Stimulated activated CD8-positive, alpha-beta memory T cell treated with anti-CD3 and anti-CD28 coated beads, Interleukin-7, amount 100 ng/mL, for 24 hours (primary cell): Measurements from ENCODE around the gene ZNF121.
"Not testable (repeated sequence)": the region's sequence is repeated elsewhere in the genome, so short reads cannot be mapped to it uniquely, and the experiment has no call there.

Source experiments
- DNase-seq: peaks from one replicate; pipeline ENCODE4 v3.0.0-alpha.2; 2020; ENCODE audit warnings: low read depth

Gene ZNF121

DNA sequence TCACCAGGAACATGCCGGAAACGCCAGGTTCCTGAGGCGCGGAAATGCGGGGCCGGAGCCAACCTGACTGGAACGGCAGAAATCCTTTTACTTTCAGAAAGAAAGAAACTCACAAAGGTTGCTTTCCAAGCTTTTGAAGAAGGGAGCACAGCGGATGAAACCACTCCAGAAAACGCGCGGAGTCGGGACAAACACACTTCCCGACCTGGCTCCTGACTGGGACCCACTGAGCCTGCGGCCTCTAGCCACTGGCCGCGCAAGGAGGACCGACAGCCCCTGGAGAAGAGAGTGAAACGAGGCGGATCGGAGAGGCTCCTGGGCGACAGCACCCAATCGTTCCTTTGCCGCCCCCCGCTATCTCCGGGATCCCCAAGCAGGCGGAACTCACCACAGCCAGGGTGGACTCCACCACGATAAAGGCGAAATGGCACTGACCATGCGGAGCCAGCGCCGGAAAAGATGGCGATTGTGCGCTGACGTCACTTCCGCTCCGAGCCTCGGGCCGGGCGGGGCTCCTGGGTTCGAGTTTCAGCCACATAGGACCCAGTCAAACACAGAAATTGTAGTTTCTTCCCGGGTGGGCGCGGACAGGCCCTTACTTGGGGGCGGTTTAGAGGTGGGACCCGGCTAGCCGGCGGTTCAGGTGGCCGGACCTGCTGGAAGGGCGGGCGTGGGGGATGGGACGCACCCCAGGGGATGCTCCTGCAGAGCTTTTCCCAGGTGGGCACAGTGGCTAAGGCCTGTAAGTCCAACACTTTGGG is at the start of gene ZNF121:
TSS of gene ZNF121 (minus strand) at position 432 of the 761 bp plus-strand sequence. CDS start 16,407 bp downstream, outside the sequence.
- DNase-seq: peak; percentile 66

DNA sequence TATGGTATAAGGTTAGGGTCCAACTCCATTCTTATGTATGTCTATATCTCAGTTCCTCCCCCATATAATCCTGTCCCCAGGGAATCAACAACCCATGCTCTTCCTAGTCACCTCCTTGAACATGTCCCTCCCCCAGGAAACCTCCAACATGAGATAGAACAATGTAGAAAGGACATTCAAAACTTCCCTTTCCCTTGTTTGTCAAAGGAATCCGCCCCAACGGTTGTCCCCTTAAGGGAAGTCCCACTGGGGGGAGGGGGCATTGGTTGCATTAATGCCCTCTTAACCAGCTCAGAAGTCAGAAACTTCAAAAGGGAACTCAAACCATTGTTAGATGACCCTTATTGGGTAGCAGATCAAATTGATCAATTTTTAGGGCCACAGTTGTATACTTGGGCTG is 43.6 kb upstream of the ZNF121 start:
- no peak for DNase-seq

DNA sequence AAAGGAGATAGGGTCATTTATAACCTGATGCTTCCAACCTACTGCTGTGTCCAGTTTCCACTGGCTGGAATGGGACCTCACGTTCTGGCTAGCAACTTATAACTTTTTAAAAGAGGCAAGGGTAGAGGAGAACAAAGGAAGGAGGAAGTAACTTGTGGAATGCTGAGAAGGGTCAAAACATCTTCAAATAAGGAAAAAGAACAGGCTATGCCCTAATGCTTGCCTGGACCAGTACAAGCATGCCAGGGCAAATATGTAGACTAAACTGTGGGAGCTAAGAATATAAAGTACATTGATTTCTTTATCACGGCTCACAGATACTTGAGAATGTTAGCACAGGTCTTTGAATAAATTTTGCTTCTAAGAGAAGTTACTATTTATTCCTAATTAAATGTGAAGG is 38.2 kb upstream of the ZNF121 start:
- DNase-seq: no peak

DNA sequence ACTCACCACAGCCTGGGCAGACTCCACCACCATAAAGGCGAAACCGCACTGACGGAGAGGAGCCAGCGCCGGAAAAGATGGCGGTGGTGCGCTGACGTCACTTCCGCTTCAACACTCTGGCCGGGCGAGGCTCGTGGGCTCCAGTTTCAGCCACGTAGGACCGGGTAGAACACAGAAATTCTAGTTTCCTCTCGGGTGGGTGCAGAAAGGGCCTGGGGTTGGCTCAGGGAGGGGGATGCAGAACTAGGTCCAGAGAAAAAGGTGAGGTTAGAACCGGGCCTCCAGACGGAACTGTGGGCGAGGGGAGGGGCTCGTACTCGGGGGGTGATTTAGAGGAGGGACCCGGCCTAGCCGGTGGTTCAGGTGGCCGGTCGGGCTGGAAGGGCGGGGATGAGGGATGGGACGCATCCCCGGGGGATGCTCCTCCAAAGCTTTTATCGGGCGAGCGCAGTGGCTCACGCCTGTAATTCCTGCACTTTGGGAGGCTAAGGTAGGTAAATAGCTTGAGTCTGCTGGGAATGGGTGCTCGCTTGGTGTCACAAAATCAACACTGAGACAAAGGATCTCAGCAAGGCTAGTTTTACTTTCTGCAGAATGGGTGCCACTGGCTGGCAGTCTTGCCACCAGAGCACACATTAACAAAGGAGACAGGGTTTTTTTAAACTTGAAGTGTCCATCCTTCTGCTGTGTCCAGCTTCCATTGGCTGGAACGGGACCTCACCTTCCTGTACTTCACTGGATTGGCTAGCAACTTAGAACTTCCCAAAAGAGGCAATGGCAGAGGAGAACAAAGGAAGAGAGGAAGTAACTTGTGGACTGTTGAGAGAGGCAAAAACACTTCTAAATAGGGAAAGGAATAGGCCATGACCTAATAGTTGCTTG is 37.1 kb upstream of the ZNF121 start, which contains the start of gene ZNF561:
TSS of gene ZNF561 (minus strand) at position 77 of the 882 bp plus-strand sequence. CDS start 1,776 bp downstream, outside the sequence.
- DNase-seq: peak; percentile 76

DNA sequence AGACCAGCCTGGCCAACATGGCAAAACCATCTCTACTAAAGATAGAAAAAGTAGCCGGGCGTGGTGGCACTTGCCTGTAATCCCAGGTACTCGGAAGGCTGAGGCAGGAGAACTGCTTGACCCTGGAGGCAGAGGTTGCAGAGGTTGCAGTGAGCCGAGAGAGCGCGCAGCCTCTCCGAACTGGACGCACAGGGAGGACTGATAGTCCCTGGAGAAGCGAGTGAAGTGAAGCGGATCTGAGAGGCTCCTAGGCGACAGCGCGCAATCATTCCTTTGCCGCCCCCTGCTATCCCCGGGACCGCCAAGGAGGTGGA is 36.5 kb upstream of the ZNF121 start:
- no peak for DNase-seq

DNA sequence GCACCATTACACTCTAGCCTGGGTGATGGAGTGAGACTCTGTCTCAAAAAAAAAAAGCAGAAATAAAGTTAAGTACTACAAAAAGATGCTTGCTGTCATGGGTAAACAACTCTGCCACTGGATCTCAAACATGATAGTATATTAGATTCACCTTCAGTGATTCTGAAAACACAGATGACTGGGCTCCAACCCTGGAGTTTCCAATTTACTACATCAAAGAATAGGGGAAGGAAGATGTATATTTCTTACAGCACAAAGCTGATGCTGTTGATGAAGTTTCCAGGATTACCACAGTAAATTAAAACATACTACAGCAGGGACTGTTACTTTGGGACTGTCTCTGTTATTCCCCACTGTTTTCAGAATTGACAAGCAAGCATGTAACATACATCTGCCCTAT is 31.5 kb upstream of the ZNF121 start:
- no peak for DNase-seq

DNA sequence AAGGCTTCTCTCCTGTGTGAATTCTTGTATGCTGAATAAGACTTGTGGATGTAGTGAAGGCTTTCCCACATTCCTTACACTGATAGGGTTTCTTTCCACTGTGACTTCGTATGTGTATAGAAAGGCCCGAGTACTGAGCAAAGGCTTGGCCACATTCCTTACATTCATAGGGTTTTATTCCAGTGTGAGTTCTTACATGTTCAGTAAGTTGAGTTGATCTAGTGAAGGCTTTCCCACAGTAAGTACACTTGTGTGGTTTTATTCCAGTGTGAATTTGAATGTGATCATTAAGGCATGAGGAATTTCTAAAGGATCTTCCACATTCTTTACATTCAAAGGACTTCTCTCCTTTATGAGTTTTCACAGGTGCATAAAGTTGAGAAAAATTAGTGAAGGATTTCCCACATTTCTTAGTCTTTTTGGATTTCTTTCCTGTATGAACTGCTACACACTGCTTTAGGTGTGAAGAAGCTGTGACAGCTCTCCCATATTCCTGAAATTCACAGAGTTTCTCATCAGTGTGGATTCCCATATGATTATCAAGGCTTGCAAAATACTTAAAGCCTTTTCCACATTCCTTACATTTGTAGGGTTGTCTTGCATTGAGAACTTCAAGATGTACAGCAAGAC is 26.3 kb upstream of the ZNF121 start:
- DNase-seq: no peak

DNA sequence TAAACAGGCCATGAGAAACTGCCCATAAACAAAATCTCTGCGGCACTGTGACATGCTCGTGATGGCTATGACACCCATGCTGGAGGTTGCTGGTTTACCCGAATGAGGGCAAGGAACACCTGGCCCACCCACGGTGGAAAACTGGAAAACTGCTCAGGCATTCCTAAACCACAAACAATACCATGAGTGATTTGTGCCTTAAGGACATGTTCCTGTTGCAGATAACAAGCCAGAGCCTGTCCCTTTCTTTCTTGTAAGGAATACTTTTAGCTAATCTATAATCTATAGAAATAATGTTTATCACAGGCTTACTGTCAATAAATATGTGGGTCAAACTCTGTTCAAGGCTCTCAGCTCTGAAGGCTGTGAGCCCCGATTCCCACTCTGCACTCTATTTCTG is 24.6 kb upstream of the ZNF121 start:
- no peak for DNase-seq

DNA sequence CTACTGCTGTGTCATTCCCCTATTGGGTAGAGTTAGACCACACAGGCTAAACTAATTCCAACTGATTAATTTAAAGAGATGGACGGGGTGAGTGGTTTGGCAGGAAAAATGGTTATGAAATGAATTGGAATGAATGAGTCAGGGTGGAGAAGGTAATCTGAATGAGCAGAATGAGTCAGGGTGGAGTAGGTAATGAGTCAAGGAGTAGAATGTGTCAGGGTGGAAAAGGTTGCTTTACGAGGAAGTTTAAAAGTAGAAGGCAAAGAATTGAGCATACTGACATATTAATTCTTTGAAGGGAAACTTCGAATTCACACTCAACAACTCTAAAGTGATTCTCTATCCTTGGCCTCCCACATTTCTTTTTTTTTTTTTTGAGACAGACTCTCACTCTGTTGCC is 12.7 kb upstream of the ZNF121 start:
- DNase-seq: no peak

DNA sequence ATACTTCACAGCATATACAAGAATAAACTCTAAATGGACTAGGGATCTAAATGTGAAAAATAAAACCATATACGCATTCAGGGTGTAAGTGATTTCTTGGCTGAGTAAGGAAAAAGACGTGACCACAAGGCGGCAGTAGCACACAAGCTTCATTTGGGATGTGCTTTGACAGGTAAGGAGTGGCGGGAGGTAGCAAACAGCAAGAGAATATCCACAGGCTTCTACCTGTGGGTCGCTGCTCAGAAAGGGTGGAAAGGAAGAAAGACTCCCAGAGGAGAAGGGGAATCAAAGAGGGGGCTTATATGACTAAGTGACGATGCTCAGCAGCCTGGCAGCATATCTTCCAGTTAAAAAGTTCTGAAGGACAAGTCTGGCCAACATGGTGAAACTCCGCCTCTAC is 2.5 kb upstream of the ZNF121 start:
- DNase-seq: peak; percentile 53

DNA sequence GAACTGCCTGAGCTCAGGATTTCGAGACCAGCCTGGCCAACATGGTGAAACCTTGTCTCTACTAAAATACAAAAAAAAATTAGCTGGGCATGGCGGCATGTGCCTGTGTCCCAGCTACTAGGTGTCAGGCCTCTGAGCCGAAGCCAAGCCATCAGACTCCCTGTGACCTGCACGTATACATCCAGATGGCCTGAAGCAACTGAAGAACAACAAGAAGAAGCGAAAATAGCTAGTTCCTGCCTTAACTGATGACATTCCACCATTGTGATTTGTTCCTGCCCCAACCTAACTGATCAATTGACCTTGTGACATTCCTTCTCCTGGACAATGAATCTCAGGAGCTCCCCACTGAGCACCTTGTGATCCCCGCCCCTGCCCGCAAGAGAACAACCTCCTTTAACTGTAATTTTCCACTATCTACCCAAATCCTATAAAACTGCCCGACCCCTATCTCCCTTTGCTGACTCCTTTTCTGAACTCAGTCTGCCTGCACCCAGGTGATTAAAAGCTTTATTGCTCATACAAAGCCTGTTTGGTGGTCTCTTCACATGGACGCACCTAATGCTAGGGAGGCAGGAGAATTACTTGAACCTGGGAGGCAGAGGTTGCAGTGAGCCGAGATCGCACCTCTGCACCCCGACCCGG is 2.1 kb downstream of the ZNF121 start:
- not testable (repeated sequence) for DNase-seq

DNA sequence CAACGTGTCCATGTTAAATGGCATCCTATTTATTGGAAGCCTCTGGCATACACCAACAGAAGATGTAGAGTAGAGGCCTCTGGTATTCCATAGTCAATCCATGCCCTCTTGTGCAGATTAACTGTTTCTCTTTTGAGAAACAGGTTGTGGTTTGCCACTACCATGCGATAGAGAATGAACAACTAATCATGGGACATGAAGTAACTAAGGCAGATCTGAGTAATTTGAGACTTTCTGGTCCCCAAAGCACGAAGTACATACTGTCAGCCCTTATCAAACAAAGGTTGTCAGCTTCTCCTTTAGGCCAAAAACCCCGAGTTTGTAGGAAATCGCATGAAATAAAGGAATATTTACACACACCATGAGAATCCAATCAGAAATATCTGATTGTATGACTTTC is 3.6 kb downstream of the ZNF121 start:
- DNase-seq: no peak

DNA sequence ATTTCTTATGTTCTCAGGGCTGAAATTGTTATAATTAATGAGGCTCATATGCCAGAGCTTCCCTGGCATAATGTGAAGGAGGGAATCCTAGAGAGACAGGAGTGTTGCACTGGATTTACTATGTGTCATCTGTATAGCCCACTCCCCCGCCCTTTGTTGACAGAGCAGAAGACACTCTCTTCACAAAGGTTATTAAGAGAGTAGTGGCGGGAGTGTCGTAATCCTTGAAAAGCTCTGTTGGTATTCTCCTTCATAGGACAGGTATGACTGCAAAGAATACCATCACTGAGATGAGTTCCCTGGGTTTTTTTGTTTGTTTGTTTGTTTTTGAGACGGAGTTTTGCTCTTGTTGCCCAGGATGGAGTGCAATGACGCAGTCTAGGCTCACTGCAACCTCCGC is 14.0 kb downstream of the ZNF121 start:
- no peak for DNase-seq

DNA sequence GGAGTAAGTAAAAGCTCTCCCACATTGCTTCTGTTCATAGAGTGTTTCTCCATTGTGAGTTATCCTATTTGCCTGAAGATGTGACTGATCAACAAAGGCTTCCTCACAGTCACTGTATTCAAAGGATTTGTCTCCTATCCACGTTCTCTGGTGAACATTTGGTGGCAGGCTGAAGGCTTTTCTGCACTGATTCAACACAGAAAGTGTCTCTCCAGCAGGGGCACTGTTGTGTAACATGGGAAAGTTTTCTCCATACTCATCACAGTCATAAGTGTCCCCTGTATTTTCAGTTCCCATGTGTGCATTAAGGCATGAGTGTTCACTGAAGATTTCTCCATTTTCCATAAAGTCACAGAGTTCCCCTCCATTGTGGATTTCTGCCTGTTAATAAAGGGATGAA is 17.6 kb downstream of the ZNF121 start:
- no peak for DNase-seq

DNA sequence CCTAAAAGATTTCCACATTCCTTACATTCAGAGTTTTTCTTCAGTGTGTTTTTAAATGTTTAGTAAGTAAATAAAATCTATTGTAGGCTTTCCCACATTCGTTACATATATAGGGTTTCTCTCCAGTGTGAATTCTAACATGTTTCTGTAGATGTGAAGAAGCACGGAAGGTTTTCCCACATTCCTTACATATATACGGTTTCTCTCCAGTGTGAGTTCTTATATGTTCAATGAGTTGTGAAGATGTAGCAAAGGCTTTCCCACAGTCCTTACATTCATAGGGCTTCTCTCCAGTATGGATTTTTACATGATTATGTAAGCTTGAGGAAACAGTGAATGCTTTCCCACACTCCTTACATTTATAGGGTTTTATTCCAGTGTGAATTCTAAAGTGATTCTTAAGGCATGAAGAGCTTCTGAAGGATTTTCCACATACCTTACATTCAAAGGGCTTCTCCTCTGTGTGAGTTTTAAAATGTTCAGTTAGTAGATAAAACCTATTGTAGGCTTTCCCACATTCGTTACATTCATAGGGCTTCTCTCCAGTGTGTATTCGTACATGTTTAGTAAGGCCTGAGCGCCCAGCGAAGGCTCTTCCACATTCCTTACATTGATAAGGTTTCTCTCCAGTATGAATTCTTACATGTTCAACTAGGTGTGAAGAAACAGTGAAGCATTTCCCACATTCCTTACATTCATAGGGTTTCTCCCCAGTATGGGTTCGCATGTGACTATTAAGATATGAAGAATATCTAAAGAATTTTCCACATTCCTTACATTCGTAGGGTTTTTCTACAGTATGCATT is 18.2 kb downstream of the ZNF121 start:
- no peak for DNase-seq

DNA sequence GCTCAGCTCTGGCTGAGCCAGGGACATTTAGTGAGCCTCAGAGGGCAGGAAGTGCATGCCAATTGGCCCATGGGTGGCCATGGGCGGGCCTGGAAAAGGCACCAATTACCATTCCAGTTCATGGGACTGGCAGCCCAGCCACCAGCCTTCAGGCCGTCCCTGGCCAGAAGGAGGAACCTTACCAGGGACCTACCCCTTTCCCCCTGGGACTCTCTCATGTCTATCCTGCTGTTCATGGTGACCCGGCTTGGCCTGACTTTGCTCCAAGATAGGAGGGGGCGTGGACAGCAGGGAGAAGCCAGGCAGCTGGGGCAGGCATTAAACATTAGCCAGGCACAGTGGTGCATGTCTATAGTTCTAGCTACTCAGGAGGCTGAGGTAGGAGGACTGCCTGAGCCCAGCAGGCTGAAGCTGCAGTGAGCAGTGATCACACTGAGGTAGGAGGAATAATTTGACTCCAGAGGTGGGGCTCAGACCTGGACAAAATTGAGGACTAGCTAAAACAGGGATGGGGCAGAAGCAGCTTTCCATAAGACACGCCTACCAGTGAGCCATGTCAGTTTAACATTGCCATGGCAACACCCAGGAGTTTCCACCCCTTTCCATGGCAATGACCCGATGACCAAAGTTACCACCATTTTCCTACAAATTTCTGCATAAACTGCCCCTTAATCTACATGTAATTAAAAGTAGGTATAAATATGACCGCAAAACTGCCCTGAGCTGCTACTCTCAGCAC is 31.6 kb downstream of the ZNF121 start:
- no peak for DNase-seq

DNA sequence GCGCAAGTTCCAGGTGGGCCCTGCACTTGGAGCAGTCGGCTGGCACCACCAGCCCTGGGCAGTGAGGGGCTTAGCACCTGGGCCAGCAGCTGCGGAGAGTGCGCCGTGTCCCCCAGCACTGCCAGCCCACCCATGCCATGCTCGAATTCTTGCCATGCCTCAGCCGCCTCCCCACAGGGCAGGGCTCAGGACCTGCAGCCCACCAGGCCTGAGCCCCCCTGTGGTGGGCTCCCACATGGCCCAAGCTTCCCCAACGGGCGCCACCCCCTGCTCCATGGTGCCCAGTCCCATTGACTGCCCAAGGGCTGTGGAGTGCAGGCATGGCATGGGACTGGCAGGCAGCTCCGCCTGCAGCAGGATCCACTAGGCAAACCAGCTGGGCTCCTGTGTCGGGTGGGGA is 36.4 kb downstream of the ZNF121 start:
- DNase-seq: no peak

DNA sequence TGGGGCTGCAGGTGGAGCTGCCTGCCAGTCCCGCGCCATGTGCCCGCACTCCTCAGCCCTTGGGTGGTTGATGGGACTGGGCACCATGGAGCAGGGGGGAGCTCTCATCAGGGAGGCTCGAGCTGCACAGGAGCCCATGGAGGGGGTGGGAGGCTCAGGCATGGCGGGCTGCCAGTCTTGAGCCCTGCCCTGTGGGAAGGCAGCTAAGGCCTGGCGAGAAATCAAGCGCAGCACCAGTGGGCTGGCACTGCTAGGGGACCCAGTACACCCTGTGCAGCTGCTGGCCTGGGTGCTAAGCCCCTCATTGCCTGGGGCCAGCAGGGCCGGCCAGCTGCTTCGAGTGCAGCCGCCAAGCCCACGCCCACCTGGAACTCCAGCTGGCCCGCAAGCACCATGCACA is 43.0 kb downstream of the ZNF121 start:
- DNase-seq: not testable (repeated sequence)

DNA sequence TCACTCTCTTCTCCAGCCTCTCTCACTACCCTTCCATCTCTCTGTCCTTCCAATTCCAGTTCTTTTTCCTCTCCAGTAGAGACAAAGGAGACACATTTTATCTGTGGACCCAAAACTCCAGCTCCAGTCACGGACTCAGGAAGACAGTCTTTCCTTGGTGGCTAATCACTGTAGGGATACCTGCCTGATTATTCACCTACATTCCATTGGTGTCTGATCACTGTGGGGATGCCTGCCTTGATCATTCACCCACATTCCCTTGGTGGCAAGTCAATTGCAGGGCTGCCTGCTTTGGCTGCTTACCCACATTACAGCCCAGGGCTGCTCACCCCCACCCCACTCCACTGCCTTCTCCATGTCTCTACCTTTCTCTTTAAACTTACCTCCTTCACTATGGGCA is 44.4 kb downstream of the ZNF121 start:
- not testable (repeated sequence) for DNase-seq

DNA sequence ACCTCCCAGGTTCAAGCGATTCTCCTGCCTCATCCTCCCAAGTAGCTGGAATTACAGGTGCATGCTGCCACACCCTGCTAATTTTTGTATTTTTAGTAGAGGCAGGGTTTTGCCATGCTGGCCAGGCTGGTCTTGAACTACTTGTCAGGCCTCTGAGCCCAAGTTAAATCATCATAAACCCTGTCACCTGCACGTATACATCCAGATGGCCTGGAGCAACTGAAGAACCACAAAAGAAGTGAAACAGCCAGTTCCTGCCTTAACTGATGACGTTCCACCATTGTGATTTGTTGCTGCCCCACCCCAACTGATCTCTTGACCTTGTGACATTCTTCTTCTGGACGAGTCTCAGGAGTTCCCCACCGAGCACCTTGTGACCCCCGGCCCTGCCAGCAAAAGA is 45.1 kb downstream of the ZNF121 start:
- not testable (repeated sequence) for DNase-seq
